GM19043 (cell line): Measurements from ENCODE around the gene GRM2.

Experiments
- ATAC-seq: cut with Tn5 transposase; IDR thresholded peaks from one replicate; pipeline ENCODE4 v1.9.1; 2021; ENCODE audit warnings: low read depth; ENCODE audit not compliant: unreplicated experiment

GRM2 gene

GRCh38 chr3:51706788-51707731, at the start of gene GRM2:
GRM2 (plus strand) TSS chr3:51707068; CDS start chr3:51708984, 1,916 bp downstream.
- ATAC-seq = no peak

GRCh38 chr3:51657234-51657633, 49.6 kb upstream of the GRM2 start:
- no peak for ATAC-seq

- ATAC-seq = no peak
Measured at GRCh38 chr3:51659942-51660341, 46.9 kb upstream of the GRM2 start.

DNA sequence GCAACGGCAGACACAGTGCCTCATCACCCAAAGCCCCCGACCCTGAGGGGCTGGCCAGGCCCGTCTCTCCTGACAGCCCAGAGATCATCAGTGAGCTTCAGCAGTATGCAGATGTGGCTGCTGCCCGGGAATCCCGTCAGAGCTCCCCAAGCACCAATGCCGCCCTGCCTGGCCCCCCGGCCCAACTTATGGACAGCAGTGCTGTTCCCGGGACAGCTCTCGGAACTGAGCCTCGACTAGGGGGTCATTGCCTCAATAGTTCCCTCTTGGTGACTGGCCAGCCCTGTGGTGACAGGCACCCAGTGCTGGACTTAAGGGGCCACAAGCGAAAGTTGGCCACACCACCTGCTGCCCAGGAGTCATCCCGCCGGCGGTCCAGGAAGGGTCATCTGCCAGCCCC, 44.4 kb upstream of the GRM2 start:
- no peak for ATAC-seq

GRCh38 chr3:51668756-51669155, 38.1 kb upstream of the GRM2 start:
- no peak for ATAC-seq

DNA sequence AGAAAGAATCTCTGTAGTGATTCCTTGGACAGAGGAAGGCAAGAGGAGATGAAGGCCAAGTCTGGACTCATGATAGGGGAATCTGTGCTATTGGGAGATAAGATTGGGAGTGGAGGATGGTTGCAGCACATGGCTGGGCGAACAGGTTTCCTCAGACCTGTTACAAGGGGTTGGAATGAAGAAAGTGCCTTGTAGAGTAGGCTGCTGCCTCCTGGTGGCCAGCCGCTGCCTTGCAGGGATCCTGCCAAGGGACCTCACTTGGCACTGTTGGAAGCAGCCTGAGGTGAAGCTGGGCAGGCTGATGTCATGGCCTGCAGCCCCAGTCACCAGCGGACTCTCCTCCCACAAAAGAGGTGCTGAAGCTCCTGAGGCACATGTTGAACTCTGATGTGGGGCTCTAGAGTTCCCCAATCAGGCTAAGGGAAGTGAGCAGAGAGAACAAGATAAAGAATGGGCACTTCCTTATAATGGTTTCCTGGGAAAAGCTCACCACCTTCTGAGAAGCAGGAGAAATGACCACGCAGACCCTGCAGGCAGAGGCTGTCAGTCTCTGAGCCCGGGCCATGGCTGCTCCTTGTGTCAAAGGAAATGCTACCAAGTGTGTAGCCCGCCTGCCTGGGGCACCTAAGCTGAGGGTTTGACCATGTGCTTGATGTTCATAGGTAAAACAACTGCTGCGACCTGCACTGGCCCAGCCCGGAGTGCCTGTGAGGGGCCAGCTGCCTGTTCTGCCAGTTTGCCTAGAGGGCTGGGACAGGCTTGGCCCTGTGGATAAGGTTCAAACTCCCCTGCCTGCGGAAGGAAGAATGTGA, 37.4 kb upstream of the GRM2 start:
- no peak for ATAC-seq

DNA sequence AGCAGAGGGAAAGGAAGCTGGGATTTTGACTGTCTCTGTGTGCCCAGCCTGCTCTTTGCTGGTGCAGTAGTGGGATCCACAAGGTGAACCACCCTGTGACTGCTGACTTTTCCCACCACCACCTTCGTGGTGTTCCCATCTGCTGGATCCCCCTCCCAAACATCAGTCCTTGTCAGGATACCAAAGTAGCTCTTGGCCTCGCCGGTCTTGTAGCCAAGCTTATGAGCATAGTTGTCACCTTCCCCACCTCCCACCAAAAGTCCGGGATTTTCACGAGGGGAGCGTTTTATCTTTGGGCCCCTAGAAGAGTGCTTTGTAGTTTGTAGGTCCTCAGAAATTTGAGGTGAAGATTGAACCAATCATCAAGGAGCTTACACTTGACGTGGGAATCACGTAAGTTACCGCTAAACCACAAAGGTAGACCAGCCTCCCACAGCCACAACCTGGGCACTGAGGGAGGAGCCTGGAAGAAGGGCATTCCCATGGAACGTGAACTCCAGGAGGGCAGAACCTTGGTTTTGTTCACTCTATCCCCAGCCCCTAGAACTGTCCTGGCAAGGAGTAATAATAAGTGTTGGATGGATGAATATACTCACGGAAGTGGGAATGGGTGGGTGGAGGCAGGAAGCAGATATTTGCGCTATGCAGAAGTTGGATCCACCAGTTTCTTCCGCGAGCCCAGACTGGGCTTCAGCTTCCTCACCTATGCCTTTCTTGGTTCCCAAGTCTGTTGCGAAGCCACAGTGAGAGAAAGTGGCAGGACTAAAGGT, 36.6 kb upstream of the GRM2 start:
- no peak for ATAC-seq

DNA sequence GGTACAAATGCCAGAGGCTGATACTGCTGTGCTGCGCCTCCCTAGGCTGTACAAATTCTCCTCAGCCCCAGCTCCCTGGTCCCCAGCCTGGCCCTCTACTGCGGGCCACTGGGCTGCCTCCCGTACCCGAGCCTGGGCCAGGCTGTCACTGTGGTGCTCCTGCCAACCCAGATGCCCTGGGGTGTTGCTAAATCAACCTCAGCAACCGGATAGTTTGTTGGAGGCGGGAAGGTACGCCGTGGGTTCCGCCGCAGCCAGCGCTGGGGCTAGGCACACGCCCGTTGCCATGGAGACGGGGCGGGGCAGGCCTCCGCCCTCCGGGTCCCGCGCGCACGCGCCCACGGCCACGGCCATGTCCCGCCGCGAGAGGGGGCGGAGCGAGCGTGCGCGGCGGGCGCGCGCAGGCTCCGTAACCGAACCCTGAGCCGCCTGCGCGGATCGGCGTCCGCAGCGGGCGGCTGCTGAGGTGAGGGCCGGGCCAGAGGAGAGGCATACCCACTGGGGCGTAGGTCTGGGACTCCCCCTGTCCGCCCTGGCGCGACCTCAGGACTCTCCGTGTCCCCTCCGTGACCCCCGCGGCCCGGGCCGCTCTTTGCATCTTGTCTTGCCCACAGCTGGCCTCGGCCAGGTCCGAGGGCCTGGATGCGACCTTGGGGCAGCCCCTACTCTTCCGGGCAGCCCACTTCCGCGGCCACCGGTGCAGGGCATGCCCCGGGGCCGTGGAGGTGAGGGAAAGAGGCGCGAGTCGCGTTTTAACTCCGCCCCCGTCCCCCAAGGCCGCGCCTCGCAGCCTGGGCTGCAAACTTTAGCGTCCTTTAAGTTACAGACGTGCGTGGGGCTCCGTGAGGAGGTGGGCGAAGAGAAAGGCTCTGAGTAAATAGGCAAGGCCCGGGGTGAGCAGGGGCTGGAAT, 35.8 kb upstream of the GRM2 start, which contains the start of gene TEX264:
Gene TEX264, plus strand, starts transcription at position 430 of the 911 bp plus-strand sequence. CDS start 3,053 bp downstream, outside the sequence.
- peak; percentile 65 for ATAC-seq

DNA sequence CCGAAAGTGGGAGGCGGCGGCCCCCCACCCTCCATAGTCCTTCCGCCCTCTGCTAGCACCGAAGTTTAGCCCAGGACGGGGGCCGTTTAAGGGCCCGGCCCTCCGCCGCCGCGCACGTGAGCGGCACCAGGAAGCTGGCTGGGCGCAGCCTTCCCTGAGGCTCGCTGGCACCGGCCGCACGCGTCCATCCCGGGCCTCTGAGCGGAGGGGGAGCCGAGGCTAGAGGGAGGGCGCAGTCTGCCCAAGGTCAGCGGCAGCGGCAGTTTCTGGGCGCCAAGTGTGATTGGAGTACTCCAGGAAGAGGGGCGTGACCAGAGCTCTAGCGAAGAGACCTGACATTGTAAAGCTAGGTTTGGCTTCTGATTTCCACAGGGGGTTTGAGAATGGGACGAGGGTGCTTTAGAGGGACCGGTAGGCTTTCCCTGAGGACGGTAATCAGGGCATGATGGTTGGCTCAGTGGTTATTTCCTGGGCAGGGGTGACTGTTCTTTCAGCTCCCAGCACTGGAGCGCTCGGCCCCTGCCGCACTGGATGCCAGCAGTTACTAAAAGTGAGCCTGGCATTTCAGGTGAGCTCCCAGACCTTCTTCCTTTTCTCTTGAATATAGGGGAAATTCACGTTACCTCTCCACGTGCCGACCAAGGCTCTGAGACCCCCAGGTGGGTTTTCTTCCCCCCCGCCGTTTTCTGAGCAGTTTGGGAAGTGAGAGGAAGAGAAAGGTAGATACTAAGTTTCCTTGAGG, 35.0 kb upstream of the GRM2 start:
- peak; percentile 36 for ATAC-seq

DNA sequence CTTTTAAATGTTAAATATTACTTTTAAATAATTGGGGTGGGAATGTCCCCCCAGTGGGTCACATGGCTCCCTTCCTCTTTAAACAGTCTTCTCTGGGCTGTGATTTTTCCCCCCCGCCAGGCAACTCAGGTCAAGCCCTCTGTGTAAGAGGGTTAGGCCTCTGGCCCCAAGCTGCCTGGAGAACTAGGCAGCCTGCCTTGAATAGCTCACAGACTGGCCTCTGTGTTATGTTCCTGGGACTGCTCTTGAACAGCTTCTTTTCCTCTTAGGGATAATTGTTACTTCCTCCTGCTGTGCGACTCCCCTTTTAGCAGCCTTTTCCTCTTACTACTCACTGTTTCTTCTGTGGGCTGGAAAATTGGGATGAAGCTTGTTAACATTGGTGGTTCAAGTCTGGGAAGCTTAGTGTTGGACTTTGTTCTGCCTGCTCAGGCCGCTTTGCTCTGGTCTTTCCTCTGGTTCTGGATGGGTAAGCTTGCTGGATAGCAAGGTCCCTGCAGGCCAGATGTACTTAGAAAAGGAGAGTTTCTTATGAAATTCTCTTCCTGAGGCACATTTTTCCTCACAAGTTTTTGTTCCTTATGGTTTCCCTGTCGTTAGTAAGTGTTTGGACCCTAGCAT, 33.6 kb upstream of the GRM2 start:
- ATAC-seq = no peak

DNA sequence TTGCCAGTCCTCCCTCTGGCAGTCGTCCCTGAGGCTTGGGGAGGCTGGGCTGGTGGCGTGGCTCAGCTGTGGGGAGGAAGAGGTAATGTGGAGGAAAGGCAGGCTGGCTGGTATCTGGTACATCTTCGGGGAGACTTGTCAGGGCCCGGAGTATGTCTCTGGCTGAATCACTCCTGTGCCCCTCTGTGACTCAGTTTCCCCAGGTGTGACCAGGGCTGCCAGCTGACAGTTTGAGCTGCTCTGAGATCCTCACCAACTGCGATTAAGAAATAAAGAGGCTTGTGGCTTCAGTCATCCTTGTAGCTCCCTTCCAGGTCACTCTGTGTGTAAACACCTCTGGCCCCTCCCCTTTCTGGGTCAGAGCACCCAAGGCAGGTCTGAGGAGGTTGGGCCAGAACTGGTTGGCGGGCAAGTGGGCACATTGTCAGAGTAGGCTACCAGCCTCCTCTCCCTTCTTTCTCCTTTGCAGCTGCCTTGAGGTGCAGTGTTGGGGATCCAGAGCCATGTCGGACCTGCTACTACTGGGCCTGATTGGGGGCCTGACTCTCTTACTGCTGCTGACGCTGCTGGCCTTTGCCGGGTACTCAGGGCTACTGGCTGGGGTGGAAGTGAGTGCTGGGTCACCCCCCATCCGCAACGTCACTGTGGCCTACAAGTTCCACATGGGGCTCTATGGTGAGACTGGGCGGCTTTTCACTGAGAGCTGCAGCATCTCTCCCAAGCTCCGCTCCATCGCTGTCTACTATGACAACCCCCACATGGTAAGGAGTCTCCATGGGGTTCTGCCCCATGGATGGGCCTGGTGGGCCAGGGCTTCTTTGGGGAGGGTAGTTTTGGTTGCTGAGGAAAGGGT, 32.8 kb upstream of the GRM2 start:
- no peak for ATAC-seq

- no peak for ATAC-seq
Measured at GRCh38 chr3:51675201-51675611, 31.7 kb upstream of the GRM2 start.

DNA sequence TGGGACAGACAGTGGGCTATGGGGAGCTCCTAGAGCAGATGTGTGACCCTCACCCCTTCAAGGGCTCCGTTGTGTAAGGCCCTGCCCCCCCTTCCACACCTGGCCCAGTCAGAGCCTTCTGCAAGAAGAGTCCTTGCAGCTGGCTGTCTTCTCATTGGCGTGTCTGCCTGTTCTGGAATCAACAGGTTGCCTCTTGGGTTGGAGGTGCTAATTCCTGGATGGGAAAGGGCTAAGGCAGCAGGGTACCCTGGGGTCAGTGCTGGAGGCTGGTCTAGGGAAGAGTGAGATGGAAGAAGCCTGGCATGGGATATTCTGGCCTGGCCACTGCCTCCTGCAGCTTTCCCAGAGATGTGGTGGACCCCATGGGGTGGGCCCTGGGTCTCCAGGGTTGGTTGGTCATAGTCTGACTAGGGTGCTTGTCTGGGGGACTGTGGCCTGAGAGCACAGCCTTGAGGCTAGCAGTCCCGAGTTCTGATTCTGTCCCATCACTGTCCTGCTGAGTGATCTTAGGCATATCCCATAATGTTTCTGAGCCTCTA, 30.7 kb upstream of the GRM2 start:
- no peak for ATAC-seq

DNA sequence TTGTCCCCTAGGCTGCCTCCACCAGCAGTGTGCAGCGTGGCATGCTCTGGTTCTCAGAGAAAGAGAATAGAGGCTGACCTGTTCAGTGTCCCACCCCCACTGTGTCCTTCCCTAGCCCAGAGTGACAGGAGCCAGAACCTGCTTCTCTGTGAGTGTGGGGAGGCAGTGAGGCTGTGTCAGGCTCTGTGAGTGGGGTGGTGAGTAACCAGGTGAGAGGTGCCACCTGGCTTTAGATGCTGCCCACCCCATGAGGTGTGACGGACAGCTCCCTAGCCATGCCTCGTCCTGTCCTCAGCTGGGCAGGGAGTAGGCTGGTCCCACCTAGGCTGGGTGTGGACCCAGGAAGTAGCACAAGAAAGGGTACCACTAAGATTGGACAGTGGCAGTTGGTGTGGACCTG, 29.5 kb upstream of the GRM2 start:
- ATAC-seq = no peak

GRCh38 chr3:51678186-51678585, 28.7 kb upstream of the GRM2 start:
- ATAC-seq = no peak

DNA sequence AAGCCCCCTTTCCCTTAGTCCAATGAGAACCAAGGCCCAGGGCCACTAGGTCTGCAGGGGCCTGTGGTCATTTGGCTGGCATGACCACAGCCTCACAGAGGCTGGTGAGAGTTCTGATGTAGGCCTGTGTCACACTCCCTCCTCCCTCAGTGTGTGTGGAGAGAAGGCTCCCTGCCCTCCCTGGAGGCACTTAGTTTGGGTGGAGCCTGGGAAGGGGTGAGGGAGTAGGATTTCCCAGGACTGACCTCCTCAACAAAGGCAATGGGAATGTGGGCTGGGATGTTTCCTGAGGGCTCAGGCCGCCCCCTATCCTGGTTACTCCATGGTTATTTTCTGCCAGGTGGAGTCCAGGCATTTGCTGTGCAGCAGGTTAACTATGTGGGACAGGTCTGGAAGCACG, 28.2 kb upstream of the GRM2 start:
- ATAC-seq = no peak

- no peak for ATAC-seq
Measured at GRCh38 chr3:51679318-51679717, 27.6 kb upstream of the GRM2 start.
